Nephron progenitor cell (in vitro differentiated cells): ENCODE measurements around the gene RPIA.

Experiments
- DNase-seq: peaks from one replicate; pipeline ENCODE4 v3.0.0; 2021
- H3K27ac Mint-ChIP-seq: 2 replicates; pipeline ENCODE4 v1.8.0; 2021; ENCODE audit warnings: mild to moderate bottlenecking, moderate library complexity, mixed read lengths
- H3K27me3 Mint-ChIP-seq: 2 replicates; pipeline ENCODE4 v1.8.0; 2021; ENCODE audit warnings: mild to moderate bottlenecking, low read depth, mixed read lengths; ENCODE audit not compliant: poor library complexity
- H3K36me3 Mint-ChIP-seq: 2 replicates; pipeline ENCODE4 v1.8.0; 2021; ENCODE audit warnings: low read depth, mixed read lengths
- H3K4me1 Mint-ChIP-seq: 2 replicates; pipeline ENCODE4 v1.8.0; 2021; ENCODE audit warnings: mixed read lengths
- H3K4me3 Mint-ChIP-seq: 2 replicates; pipeline ENCODE4 v1.8.0; 2021; ENCODE audit warnings: mild to moderate bottlenecking, moderate library complexity, mixed read lengths
- H3K9me3 Mint-ChIP-seq: 2 replicates; pipeline ENCODE4 v1.8.0; 2021; ENCODE audit warnings: mild to moderate bottlenecking, moderate library complexity, mixed read lengths
- TF ChIP-seq, protein P1 (sequence below): fragments of 200-600 bp; sonication (generic); IDR thresholded peaks from 2 replicates; pipeline ENCODE4 v1.5.0; 2021; ENCODE audit warnings: antibody characterized with exemption

Gene RPIA

DNA sequence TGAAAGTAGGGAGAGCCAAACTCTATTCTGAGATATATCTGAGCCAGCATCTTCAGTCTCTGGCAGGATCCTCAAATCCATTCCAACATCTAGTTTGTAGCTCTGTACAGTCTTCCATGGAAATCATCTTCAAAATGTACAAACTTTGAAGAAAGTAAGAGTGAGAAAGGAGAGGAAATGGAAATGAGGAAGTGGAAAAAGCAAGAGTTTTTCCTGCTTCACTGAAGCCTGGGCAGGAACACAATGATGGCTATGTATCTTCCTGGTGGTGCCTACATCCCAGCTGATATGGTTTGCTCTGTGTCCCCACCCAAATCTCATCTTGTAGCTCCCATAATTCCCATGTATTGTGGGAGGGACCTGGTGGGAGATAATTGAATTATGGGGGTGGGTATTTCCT is 4.1 kb upstream of the RPIA start:
- TF ChIP-seq, protein P1, sequence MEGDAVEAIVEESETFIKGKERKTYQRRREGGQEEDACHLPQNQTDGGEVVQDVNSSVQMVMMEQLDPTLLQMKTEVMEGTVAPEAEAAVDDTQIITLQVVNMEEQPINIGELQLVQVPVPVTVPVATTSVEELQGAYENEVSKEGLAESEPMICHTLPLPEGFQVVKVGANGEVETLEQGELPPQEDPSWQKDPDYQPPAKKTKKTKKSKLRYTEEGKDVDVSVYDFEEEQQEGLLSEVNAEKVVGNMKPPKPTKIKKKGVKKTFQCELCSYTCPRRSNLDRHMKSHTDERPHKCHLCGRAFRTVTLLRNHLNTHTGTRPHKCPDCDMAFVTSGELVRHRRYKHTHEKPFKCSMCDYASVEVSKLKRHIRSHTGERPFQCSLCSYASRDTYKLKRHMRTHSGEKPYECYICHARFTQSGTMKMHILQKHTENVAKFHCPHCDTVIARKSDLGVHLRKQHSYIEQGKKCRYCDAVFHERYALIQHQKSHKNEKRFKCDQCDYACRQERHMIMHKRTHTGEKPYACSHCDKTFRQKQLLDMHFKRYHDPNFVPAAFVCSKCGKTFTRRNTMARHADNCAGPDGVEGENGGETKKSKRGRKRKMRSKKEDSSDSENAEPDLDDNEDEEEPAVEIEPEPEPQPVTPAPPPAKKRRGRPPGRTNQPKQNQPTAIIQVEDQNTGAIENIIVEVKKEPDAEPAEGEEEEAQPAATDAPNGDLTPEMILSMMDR: no peak

DNA sequence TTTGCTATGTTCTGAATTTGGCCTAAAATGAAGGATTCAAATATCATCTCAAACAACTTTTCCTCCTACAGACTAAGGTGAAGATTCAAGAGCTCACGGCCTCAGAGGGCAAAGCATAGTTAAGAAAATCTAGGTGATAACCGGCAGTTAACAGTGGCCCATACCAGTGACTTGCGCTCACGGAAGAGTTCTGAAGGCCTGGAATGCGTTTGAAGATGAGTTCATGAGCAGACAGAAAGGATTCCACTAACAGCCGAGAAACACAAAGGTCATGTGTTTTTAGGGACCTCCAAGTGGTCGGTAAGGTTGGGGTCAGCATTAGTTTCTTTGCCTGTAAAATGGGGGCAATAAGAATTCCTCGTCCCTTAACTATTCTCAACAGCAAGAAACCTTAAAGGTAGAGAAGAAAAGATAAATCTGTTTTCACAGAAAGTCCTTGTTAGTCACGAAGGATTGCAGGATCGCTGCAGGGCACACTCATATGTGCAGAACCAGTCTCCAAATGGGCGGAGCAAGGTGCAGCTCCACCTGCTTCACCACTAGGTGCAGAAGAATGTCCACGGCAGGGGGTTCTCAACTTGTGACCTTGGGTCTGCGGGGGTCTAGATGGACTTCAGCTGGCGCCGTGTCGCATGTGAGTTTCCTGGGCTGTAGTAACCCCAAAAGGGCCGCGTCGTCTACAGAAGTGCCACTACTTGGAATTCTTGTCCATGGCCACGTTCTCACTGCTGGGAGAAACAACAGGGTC is 708 bp upstream of the RPIA start:
- H3K4me1 Mint-ChIP-seq: peaks cover 37% of the 10 kb centered on the region
- no peak for DNase-seq

More for the DNA sequence above, 4.1 kb upstream of the RPIA start:
- Mint-ChIP-seq H3K4me3 (no peak overlapping the region), H3K27ac (no peak overlapping the region), H3K36me3 (peaks cover 43% of the 10 kb centered on the region), H3K4me1 (peaks cover 26% of the 10 kb centered on the region), H3K9me3 (peaks cover 83% of the 10 kb centered on the region), H3K27me3 (peaks cover 4% of the 10 kb centered on the region)
- no peak for DNase-seq

DNA sequence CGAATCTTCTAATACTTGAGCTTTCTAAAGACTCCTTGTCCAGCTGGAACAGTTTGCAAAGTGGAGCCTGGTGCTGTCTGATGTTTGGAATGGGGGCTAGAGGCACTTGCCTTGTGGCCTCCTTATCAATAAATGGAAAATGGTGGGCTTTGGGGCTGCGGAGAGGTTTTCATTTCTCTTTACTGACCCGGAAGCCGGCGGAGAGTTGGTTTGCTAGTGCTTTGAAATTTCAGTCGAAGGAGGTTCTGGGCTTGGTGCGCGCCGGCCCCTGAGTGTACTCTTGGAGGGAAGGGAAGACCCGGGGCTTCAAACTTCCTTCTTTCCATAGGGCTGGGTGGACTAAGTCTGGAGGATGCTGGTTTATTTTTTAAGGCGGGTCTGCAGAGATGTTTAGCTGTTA is 714 bp downstream of the RPIA start:
- Mint-ChIP-seq H3K36me3 (peaks cover 39% of the 10 kb centered on the region), H3K4me1 (peaks cover 37% of the 10 kb centered on the region), H3K4me3 (peak overlapping the region; percentile 98), H3K9me3 (peaks cover 41% of the 10 kb centered on the region), H3K27ac (peak overlapping the region; percentile 92), H3K27me3 (peaks cover 1% of the 10 kb centered on the region)
- peak; percentile 28 for DNase-seq
- TF ChIP-seq, protein P1: no peak

More for the DNA sequence above, 708 bp upstream of the RPIA start:
- H3K27me3 Mint-ChIP-seq: peaks cover 4% of the 10 kb centered on the region
- TF ChIP-seq, protein P1: no peak
- peak overlapping the region; percentile 98 for H3K4me3 Mint-ChIP-seq
- peaks cover 44% of the 10 kb centered on the region for H3K36me3 Mint-ChIP-seq
- peaks cover 55% of the 10 kb centered on the region for H3K9me3 Mint-ChIP-seq
- H3K27ac Mint-ChIP-seq: peak overlapping the region; percentile 96

DNA sequence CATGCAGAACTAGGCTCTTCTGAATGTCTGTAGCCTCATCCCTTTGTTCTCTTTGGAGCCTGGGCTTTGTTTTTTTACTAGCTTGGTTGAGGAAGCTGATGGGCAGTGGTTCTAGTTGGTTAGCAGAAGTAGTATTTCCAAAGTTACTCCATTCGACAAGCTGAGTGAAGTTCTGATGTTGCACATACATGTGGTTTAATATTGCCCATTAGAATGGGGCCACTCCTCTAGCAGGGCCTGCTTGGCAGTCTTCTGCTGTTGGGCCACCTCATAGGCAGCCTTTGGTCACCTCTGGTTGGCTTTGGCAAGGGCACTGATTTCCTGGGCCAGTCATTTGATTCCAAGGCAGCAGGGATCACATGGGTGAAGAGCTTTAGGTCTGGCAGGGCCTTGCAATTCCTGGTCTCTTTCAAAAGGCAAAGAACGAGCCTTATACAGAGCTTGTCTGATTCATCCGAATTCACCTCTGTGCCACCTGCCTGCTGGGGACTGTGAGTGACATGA is 2.5 kb downstream of the RPIA start:
- TF ChIP-seq, protein P1: no peak
- H3K4me1 Mint-ChIP-seq: peaks cover 37% of the 10 kb centered on the region
- H3K27me3 Mint-ChIP-seq: no peaks in the 10 kb centered on the region
- peaks cover 40% of the 10 kb centered on the region for H3K36me3 Mint-ChIP-seq
- H3K27ac Mint-ChIP-seq: no peak overlapping the region
- H3K9me3 Mint-ChIP-seq: peaks cover 27% of the 10 kb centered on the region
- H3K4me3 Mint-ChIP-seq: no peak overlapping the region
- no peak for DNase-seq

DNA sequence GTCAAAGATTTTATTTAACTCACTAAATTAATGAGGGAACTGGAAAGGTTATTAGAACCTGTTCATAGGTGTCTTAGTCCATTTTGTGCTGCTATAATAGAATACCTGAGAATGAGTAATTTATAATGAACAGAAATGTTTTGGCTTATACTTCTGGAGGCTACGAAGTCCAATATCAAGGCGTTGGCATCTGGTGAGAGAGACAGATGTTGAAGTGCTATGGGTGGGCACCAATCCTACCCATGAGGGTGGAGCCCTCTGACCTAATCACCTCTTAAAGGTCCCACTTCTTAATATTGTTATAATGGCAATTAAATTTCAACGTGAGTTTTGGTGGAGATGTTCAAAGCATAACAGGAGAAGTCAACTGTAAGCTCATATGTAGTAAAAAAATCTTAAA is 5.1 kb downstream of the RPIA start:
- peaks cover 18% of the 10 kb centered on the region for H3K4me1 Mint-ChIP-seq
- H3K9me3 Mint-ChIP-seq: peaks cover 3% of the 10 kb centered on the region
- H3K27me3 Mint-ChIP-seq: no peaks in the 10 kb centered on the region
- no peak overlapping the region for H3K4me3 Mint-ChIP-seq
- no peak overlapping the region for H3K27ac Mint-ChIP-seq
- peaks cover 48% of the 10 kb centered on the region for H3K36me3 Mint-ChIP-seq
- DNase-seq: no peak
- TF ChIP-seq, protein P1: no peak
